Measurements from ENCODE around the gene DGKQ.
"Not testable (repeated sequence)": the region's sequence is repeated elsewhere in the genome, so short reads cannot be mapped to it uniquely, and the experiment has no call there.

DGKQ gene

DNA sequence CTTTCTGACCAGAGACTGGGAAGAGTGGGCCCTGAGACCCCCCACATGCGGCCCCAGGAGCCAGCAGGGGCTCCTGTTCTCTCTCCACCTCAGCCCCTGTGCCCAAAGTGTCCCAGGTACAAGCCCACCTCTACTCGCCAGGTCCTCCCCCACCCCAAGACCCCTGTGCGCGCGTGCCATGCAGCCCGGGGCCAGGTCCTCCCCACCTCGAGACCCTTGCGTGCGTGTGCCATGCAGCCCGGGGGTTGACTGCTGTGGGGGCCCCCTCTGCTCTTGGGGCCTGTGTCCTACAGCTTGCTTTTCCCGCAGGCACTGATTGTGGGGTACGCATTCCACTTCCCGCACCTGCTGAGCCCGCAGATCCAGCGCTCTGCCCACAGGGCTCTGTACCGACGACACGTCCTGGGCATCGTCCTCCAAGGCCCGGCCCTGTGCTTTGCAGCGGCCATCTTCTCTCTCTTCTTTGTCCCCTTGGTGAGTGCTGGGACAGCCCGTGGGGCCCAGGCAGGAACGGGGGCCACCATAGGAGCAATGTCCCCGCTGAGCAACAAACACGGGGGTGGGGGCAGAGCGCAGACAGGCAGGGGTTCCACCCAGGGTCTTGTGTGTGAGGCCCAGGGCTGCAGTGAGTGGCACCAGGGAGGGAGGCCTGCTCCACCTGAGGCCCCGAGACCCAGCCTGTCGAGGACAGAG lies 20.3 kb downstream of the DGKQ start:
- in situ Hi-C loops (cut with HindIII; ENCODE audit: low sequenced_read_pairs): no loop called here

DNA sequence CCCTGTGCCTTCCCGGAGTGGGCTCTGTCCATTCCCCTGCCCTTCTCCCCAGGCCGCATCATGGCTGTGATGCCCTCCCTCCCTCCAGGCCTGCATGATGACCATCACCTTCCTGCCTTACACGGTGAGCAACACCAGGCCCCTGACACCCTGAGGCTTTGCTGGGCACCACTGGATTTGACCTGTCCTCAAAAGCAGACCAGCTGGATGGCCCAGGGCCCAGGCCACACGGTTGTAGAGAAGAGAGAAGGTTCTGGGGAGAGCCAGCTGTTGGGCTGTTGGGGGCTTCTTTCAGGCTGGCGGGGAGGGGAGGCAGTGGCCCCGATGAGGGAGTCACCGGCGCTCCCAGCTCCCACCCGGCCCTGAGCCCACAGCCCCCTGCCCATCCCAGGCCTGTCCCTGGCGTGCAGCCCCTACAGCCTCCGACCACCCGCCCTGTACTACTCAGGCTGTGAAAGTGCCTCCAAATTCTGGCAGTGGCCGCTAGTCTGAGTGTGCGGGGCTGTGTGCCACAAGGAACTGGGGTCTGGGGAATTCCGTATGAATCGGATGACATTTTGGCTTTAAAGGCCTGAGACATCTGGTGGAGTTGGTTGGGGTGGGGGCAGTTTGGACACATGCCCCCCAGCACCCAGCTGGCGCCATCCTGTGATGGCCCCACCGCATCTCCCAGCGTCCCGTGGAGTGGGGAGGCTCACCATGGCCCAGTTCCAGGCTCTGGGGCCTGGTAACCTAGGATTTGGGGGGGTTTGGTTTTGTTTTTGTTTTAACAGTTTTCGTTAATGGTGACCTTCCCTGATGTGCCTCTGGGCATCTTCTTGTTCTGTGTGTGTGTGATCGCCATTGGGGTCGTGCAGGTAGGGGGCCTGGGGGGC lies 21.5 kb downstream of the DGKQ start:
- in situ Hi-C loops (cut with HindIII; ENCODE audit: low sequenced_read_pairs): no loop called here

DNA sequence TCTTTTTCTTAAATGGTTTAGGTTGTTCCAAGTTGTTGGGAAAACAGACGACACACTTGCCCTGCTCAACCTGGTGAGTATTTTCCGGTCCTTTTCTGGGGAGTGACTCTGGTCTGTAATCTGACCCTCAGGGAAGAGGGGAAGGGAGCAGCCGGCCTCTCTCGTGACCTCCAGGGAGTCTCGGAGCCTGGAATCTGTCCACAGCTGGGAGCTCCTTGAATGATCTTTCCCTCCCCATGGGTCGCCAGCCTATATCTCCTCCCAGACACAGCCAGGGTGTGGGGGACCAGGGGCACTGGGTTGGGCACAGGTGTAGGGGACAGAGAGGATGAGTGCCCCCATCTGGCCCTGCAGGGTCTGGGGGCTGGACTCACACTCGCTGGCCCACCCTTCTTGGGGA lies 22.2 kb downstream of the DGKQ start:
- in situ Hi-C loops (cut with HindIII; ENCODE audit: low sequenced_read_pairs): no loop called here

DNA sequence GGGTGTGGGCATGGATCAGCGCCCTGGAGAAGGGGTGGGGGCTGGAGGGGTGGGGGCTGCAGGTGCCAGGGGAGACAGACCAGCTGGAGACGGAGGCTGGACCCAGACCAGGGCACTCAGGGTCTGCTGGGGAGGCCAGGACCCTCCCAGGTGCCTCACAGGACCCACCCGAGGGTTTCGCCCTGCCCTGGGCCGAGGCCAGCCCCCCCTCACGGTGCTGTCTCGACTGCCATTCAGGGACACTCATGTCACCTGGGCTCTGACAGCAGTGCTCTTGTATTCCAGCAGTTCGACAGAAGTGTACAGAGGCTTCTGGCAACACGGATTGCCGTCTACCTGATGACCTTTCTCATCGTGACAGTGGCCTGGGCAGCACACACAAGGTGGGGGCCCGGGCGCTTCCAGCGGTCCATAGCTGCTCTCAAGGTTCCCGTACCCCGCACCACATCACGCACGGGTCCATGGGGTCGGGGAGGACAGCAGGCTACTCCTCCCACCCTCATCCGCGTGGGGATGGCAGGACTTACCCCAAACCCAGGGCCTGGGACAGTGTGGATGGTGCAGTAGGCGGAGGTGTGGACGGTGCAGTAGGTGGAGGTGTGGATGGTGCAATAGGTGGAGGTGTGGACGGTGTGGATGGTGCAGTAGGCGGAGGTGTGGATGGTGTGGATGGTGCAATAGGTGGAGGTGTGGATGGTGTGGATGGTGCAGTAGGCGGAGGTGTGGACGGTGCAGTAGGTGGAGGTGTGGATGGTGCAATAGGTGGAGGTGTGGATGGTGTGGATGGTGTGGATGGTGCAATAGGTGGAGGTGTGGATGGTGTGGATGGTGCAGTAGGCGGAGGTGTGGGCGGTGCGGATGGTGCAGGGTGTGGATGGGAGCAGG lies 23.0 kb downstream of the DGKQ start:
- in situ Hi-C loops (cut with HindIII; ENCODE audit: low sequenced_read_pairs): no loop called here

DNA sequence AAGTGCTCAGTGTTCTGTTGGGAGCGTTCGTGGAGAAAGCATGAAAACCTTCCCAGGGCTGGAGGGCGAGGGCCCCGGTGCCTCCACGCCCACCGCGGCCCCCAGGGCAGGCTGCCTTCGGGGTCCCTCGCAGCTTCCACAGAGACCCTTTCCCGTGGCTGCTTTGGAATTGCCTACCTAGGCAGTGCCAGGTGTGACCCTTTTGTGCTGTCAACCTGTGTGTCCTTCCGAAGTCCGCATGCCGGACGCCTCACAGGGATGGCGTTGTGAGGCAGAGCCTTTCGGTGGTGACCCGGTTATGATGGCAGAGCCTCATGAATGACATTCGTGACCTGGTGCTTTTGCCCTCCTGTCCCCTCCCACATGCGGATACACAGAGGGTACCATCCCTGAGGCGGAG lies 23.7 kb downstream of the DGKQ start:
- in situ Hi-C loops (cut with HindIII; ENCODE audit: low sequenced_read_pairs): no loop called here

DNA sequence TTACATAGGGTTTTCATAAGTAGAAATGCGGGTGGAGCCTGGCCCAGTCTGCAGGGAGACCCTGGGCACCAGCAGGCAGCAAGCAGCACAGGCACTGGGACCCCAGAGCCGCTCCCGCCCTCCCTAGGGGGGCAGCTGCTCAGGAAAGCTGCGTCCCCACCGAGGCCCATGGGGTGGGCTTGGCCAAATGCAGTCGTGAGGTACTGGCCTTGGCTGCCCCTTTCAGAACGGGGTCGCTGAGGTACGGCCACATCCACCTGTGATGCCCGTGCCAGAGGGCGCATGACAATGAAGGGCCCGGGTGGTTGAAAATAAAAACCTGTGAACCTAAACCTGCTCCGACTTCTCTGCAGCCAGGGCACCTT lies 24.5 kb downstream of the DGKQ start:
- in situ Hi-C loops (cut with HindIII; ENCODE audit: low sequenced_read_pairs): no loop called here

DNA sequence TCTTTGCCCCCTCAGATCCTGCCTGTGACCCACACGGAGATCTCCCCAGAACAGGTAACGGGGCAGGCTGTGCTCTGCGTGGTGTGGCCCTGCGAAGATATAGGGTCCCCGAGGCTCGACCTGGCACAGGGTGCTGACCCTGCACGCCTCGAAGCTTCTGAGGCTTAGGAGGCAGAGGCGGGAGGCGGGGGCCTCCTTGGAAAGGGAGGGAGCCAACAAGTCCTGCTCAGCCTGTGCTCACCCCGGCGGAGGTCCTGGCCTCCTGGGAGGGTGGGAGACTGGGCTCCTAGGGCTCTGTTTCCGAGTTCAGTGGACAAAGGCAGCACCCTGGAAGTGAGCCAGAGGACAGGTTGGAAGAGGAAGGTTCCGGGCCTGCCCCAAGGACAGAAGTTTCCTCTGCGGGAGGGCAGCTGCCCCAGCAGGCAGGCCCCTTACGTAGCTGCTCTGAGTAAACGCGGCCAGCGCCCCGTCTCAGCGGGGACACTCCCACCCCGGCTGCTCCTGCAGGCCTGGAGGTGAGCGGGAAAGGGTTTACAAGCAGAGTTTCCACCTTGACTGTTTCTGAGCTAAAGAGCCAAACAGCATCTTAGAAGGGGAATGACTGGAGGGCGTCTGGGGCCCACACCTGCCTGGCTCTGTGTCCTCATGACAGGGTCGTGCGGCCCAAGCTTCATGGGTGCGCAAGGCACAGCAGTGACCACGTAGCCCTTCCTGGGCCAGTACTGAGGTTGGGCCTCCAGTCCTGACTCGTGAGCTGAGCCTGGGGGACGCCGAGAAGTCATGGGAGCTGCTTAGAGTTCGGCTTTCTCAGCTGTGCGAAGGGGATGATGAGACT lies 25.1 kb downstream of the DGKQ start:
- in situ Hi-C loops (cut with HindIII; ENCODE audit: low sequenced_read_pairs): no loop called here

DNA sequence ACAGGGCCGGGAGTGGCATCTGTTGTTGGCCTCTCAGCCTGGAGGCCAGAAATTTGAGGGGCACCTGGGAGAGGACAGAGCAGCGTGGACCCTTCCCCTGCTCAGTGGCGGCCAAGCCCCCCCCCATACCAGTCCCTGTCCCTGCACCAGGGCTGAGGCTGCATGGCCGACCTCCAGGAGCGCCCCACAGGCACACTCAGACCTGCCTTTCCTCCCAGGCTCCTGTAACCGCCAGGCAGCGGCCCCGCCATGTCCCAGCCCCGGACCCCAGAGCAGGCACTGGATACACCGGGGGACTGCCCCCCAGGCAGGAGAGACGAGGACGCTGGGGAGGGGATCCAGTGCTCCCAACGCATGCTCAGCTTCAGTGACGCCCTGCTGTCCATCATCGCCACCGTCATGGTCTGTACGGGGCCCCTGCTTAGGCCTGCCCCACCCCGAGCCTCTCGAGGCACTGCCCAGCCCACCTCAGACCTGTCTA lies 25.8 kb downstream of the DGKQ start:
- in situ Hi-C loops (cut with HindIII; ENCODE audit: low sequenced_read_pairs): no loop called here

DNA sequence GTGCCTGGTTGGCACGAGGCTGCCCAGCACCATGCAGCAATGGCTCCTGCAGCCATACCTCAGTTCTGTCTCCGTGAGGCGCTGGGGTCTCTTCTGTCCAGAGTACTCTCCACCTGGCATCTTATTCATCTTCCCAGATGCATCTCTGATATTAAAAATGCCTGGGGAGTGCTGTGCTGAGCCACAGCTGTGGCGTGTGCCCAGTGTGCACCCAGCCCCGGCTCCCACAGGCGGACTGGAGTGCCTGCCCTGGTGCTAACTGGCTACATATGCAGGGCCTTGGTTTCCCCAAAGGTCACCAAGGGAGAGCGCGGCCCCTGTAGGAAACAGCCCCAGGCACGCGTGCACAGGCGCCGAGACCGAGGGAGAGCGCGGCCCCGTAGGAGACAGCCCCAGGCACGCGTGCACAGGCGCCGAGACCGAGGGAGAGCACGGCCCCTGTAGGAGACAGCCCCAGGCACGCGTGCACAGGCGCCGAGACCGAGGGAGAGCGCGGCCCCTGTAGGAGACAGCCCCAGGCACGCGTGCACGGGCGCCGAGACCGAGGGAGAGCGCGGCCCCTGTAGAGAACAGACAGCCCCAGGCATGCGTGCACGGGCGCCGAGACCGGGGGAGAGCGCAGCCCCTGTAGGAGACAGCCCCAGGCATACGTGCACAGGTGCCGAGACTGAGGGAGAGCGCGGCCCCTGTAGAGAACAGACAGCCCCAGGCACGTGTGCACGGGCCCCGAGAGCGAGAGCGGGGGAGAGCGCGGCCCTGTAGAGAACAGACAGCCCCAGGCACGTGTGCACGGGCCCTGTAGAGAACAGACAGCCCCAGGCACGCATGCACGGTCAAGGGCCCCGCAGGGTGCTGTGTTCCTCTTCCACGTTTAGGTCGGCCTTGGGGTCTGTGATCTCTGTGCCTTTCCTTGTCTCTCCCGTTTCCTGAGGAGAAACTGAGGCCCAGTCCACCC lies 26.6 kb downstream of the DGKQ start:
- in situ Hi-C loops (cut with HindIII; ENCODE audit: low sequenced_read_pairs): no loop called here

DNA sequence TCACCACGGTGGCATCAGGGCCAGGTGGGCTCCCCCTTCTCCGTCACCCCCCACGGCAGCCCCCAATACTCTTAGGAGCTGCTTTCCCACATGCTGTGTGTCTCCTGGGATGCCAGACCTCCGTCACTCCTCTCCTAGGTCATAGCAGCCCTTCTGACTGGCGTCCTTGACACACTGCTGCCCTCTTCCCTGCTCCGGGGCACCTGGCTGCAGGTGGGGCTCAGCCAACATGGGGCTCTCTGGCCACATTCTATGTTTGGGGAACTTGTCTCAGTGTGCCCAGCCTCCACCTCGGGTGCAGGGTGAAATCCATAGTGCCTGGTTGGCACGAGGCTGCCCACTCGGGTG lies 27.3 kb downstream of the DGKQ start:
- in situ Hi-C loops (cut with HindIII; ENCODE audit: low sequenced_read_pairs): no loop called here

DNA sequence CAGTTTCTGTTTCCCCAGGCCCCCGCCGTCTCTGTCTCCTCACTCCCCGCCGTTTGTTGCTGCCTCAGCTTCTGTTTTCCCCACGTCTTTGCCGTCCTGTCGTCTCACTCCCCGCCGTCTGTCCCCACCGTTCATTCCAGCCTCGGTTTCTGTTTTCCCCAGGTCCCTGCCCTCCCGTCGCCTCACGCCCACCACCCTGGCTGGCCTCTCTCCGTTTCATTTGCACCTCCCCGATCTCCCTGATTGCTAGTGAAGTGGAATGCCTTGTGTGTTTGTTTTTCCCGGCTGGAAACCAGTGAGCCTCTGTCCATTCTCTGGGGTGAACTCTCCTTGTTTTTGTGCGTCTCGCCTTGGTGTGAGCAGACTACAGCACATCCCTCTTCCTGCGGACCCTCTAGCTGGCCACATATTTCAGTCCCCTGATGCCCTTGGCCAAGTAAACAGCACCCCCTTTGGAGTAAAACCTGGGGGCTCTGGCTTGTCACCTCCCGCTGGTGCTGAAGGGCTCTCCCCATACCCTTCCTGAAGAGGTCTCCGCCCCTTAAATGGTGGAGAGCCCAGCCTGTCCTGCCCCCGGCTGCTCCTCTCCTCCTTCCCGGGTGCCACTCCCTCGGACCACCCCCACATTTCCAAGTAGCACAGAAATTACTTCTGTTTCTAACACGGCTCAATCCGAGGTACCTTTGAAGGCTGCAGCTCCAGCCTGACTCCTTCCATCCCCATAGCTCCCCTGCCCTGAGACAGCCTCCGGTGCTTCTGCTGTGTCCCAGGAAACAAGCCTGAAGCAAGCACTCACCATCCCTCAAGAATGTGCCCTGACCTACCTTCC lies 27.9 kb downstream of the DGKQ start:
- in situ Hi-C loops (cut with HindIII; ENCODE audit: low sequenced_read_pairs): no loop called here

DNA sequence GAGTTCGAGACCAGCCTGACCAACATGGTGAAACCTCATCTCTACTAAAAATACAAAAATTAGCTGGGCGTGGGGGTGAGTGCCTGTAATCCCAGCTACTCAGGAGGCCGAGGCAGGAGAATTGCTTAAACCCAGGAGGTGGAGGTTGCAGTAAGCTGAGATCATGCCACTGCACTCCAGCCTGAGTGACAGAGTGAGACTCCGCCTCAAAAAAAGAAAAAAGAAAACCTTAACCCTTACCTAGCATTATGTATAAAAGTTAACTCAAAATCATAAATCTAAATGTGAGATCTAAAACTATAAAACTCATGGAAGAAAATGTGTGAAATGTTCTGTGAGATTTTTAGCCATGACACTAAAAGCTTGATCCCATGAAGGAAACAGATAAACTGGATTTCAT lies 33.9 kb downstream of the DGKQ start:
- in situ Hi-C loops (cut with HindIII; ENCODE audit: low sequenced_read_pairs): not testable (repeated sequence)

DNA sequence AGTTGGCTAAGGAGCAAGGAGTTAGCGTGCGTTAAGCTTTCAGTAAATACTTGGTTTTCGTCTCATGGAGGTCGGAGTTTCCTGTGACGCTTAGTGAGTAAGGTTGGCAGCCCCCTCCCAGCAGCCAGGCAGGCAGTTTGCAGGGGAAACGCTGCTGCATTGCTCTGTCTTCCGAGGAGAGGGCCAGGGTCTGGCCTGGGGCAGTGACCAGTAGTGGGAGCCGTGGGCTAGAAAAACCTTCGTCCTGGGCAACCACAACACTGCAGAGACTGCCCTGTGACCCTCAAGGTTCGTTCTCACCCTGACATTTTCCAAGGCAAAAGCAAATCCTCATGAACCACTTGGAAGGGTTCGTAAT lies 40.7 kb downstream of the DGKQ start:
- in situ Hi-C loops (cut with HindIII; ENCODE audit: low sequenced_read_pairs): no loop called here

DNA sequence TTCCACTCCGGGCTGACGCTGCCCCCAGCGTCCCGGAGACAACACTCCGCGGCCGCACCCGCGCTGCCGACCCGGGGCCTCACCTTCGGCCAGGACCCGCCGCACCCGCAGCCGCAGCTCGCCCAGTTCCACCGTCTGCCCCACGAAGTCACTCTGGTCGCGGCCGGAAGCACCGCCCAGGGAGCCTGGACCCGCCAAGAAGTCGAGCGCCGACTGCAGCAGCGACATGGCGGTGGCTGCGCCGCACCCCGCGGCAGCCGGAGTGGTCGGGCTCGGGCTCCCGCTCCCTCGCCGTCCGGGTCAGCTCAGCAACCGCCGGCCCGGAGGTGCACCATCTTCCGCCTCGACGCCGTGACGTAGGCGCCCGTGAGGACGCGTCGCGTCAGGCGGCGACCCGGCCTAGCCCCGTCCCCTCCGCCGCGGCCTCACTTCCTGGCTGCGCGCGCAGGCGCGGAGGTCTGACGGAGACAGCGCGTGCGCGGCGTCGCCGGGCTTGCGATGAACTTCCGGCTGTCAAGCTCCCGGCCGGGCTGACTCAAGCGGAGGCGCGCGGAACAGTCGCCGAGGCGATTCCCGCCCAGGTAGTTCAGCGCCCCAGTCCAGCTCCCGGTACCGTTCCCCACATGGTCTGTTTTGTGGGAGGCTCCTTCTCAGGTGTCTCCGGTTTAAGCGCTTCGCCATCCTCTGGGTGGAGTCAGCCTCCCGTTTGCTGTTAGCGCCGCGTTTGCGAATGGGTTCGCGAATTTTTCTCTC lies 41.2 kb downstream of the DGKQ start, which contains the start of the genes GAK and TMEM175:
GAK (minus strand) TSS at position 357 of the 753 bp plus-strand sequence; CDS start at position 228, 129 bp downstream.
TMEM175 (plus strand) TSS at position 501 of the 753 bp plus-strand sequence. CDS start 15,280 bp downstream, outside the sequence.
- in situ Hi-C loops (cut with HindIII; ENCODE audit: low sequenced_read_pairs): no loop called here

DNA sequence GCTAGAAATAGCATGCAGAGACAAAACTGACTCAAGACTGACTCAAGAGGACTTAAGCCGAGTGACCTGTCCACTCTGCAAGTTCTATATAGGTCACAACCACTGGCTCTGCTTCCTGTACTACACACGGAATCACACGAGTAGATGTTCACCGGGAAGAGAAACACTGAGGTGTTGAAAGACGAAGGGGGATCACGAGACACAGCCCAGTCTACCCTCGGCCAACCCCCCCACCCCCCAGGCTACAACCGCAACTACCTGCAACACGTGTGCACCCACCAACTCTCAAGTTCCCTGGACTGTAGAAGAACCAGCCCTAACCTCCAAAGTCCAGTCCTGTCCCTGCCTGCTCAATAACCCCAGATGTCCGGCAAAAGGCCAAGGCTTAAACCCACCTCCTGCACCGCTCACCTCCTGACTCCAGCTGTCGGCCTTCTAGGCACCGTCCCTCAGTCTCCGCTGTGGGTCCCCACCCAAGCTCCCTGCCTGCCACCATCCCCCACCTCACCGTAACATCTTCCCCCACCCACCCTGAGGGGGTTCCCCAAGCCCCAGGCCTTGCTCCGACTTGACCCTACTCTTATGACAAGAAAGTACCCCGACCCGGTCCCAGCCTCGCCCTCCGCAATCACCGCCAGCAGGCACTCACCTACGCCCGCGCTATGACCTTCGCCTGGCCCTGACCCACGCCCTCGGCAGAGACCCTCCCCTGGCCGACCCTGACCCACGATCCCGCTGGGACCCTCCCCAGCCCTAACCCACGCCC lies 42.0 kb downstream of the DGKQ start:
- in situ Hi-C loops (cut with HindIII; ENCODE audit: low sequenced_read_pairs): no loop called here

DNA sequence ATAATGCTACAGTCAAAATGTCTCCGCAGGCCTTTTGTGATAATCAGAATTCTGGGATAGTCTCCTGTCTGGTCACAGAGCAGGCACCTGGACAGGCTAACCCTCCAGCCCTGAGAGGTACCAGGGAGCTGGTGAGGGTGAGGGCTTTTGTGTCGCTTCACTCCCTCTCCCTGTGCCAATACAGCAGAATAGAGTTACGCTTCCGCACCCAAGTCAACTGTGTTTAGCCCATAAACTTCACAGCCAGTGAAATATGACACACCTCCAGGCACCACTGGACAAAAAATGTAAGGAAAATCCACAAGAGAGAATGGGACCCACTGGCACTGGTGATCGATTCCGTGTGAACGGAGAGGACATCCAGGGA lies 42.6 kb downstream of the DGKQ start:
- in situ Hi-C loops (cut with HindIII; ENCODE audit: low sequenced_read_pairs): no loop called here

DNA sequence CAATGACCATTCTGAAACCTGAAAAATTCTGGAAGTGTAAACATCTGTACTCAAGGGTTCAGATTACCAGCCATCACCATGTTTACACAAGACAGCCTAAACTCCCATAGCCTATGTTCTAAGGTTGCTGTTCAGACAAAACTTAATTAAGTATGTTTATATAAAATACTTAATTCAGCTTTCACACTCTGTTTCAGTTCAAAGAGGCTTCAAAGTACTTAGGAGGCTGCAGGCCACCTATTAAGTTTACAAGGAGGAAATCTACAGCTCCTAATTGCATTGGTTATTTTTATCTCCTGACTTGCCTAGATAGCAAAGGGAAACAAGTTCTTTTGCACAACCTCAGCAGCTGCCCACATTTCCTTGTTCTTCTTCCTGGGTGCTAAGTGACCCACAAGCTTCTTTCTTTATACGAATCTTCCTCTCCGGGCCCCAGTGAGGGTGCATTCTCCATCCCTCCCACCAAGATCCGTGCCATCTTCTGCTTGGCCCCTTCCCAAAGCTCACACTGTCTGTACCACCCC lies 43.3 kb downstream of the DGKQ start:
- in situ Hi-C loops (cut with HindIII; ENCODE audit: low sequenced_read_pairs): no loop called here

All from DLD1 (cell line).